GM13976 (cell line): ENCODE results near the gene GOLGB1.
"Not testable (repeated sequence)": the region's sequence is repeated elsewhere in the genome, so short reads cannot be mapped to it uniquely, and the experiment has no call there.

Source experiments
- DNase-seq: peaks from one replicate; pipeline ENCODE4 v3.0.0; 2012; ENCODE audit warnings: low spot score
- in situ Hi-C: fragments of 300-500 bp; cut with MboI; formaldehyde crosslinking; loops from one replicate; pipeline ENCODE4 v1.12.0; 2022; ENCODE audit warnings: low sequenced_read_pairs, mixed read lengths, inconsistent platforms; ENCODE audit not compliant: unreplicated experiment
- TF ChIP-seq, protein P1 (sequence below): IDR thresholded peaks from 2 replicates; pipeline ENCODE4 v1.5.1; 2012; ENCODE audit warnings: borderline replicate concordance, mild to moderate bottlenecking; ENCODE audit not compliant: insufficient read depth; ENCODE audit errors: extremely low read depth, missing control alignments, control extremely low read depth

GOLGB1 gene

DNA sequence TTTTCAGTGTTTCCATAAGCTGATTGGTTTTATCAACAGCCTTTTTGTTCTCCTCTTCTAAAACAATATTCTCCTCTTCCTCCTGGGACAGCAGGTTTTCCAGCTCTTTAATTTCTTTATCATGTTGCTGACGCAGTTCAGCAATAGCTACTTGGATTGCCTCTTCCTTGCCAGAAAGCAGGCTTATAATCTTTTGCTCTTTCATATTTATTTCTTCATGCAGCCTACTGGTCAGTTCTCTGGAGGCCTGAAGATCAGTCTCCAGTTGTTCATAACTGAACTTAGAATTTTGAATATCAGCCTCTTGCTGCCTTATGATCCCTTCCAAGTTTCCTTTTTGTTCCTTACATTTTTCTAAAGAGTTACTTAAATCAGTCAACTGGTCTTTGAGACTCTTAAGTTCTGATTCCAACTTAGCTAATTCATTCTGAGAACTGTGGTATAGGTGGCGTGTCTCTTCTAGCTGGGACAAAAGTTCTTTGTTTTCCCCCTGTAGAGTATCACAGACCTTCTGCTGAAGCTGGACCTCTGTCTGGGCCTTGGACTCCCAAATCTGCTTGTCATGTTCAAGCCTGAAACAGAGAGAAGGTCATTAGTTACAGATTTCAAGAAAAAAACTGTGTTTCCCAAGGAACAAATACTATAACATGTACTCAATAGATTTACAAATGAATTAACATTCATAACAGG is 57.4 kb downstream of the GOLGB1 start:
- TF ChIP-seq, protein P1, sequence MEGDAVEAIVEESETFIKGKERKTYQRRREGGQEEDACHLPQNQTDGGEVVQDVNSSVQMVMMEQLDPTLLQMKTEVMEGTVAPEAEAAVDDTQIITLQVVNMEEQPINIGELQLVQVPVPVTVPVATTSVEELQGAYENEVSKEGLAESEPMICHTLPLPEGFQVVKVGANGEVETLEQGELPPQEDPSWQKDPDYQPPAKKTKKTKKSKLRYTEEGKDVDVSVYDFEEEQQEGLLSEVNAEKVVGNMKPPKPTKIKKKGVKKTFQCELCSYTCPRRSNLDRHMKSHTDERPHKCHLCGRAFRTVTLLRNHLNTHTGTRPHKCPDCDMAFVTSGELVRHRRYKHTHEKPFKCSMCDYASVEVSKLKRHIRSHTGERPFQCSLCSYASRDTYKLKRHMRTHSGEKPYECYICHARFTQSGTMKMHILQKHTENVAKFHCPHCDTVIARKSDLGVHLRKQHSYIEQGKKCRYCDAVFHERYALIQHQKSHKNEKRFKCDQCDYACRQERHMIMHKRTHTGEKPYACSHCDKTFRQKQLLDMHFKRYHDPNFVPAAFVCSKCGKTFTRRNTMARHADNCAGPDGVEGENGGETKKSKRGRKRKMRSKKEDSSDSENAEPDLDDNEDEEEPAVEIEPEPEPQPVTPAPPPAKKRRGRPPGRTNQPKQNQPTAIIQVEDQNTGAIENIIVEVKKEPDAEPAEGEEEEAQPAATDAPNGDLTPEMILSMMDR, result no peak
- in situ Hi-C loops, result no loop called here

DNA sequence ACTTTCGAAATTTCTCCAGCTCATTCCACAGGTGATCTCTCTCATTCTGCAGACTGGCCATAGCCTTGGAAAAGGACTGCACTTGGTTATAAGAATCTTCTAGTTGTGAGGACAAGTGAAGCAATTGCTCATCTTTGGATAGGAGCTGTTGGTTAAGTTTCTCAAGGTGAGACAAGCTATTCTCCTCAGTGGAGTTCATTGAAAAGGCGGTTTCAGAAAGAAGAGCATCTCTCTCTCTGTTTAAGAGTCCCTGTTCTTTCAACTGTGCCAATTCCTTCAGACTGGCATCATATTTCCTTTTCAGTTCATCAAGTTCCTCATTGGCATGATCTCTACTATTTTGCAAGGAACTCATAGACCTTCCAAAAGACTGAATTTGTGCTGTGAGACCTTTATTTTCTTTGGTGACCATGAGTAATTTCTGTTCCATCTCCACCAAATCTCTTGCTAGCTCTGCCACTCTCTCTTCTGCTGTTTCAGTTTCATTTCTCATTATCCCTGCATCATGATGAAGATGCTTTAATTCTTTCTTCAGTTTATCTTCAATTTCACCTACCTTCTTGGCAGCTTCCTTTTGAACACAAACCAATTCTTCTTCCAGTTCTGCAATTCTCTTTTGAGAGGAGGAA is 58.6 kb downstream of the GOLGB1 start:
- in situ Hi-C loops, result no loop called here
- TF ChIP-seq, protein P1, result no peak
- peak; percentile 39 for DNase-seq

More for the DNA sequence above, 57.4 kb downstream of the GOLGB1 start:
- DNase-seq, result no peak

DNA sequence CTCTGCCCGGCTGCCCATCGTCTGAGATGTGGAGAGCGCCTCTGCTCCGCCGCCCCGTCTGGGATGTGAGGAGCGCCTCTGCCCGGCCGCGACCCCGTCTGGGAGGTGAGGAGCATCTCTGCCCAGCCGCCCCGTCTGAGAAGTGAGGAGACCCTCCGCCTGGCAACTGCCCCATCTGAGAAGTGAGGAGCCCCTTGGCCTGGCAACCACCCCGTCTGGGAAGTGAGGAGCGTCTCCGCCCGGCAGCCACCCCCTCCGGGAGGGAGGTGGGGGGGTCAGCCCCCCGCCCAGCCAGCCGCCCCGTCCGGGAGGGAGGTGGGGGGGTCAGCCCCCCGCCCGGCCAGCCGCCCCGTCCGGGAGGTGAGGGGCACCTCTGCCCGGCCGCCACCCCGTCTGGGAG is 60.8 kb downstream of the GOLGB1 start:
- DNase-seq, in situ Hi-C loops: not testable (repeated sequence)

DNA sequence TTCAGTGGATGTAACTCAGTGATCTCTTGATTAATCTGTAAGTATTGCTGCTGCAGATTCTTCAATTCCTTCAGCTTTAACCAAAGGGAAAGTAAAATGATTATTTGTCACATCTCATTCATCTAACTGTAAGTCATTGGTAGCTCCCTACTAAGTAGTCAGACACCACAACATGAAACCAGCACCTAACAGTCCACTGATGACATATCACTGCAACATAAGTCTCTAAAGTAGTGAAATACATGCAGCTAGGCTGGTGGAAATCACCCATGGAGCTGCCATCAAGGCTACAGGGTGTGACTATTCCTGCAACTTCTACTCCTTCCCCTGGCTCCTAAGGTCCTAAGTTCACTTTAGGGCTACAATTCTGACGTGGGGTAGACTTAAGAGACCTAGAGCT is 67.7 kb downstream of the GOLGB1 start:
- DNase-seq, result no peak
- in situ Hi-C loops, result no loop called here
- TF ChIP-seq, protein P1, result no peak

DNA sequence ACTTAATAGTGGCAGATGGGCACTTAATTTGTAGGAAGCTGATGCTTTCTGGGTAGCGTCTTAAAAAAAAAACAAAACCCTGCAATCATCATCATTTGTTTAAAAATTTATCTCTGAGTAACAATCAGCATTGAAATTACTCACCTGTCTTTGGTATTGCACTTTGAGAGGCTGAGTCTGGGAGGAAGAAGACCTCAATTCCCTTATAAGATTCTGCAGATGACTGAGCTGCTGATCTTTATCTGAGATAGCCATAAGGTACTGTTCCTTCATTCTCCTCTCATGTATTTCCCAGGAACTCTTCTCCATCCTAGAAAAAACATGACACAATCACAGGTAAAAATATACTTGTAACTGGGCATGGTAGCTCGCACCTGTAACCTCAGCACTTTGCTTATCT is 72.4 kb downstream of the GOLGB1 start:
- DNase-seq, result no peak
- in situ Hi-C loops, result no loop called here
- TF ChIP-seq, protein P1, result no peak

DNA sequence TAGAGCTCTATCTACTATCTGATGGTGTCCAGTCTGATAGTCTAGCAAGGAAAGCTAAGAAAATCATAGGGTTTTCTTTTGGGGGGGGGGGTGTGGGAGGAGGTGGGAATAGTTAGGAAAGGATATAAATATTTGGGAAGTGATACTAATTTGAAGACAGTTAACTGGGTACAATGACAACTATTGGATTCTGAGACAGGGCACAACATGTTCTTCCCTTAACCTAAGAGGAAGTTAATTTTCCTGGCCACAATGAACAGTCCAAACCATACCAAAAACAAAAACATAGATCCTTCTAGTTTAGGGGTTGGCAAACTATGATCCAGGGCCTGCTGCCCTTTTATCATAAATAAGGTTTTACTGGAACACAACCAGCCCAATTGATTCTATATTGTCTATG is 78.9 kb downstream of the GOLGB1 start:
- in situ Hi-C loops, result no loop called here
- no peak for DNase-seq
- TF ChIP-seq, protein P1, result no peak

DNA sequence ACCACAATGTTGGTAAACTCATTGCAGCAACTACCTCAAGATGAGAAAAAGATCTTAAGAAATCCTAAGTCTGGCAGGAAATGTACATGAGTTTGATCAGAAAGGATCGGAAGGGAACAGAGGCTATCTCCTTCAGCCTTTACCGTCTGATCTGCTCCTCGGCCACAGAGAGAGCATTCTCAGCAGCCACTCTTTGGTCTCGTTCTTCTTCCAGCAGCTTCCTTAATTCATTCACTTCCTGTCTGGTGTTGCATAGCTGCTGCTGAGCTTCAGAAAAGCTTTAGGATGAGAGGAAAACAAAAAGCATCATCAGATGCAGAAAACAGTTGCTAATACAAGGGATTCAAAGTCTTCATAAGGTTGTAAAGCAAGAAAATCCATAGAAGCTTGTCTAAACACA is 82.2 kb downstream of the GOLGB1 start:
- TF ChIP-seq, protein P1, result no peak
- DNase-seq, result no peak
- in situ Hi-C loops, result no loop called here
